Measurements from ENCODE around the gene ATXN1. TPM values are rescaled to one million over a fixed set of nuclear protein-coding genes. Genes with fewer than 3 reads are reported as not detected.

ATXN1 gene
- total RNA-seq, 1 experiment from 2014 or later, result 8.1 TPM

DNA sequence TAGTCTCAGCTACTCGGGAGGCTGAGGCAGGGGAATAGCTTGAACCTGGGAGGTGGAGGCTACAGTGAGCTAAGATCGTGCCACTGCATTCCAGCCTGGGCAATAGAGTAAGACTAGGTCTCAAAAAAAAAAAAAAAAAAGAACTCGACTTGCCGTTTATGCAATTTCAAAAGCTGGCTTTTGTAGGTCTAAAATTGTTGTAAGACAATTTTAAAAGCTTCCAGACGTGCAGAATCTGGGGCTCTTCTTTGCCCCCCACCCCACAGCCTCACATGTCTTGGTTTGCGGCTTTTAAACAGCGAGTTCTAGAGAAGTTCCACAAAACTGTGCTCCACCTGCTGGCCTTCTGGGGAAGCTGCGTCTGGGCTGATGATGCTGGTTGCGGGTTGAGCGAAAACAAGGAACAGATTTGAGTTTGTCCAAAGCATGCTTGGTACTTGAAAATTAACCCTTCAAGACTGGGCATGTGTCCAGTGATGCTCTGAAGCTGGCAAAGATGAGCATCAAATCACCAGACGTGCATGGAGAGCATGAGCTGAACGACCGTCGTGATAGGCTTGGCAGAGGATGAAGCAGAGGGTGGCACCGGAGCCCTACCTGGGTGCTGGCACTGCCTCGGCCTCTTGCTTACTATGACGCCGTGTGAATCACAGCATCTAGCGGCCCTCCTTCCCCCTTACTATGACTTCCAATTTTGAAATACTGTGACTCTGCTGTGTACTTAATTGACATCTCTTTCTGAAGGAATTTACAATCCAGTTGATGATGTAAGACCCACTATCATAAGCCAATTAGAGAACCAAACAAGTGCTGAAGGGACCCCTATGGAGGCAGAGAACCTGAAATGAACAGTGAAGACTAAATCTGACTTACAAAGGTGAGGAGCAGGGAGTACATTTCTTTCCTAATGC lies 351.5 kb downstream of the ATXN1 start:
- ATAC-seq (peak; percentile 89), DNase-seq (ENCODE audit: low spot score) (peak; percentile 68)
- no peak overlapping the region for H3K4me3 Mint-ChIP-seq
- ChIA-PET CTCF (interaction anchor here (0.6 to 1.6 kb wide), 26 partner anchors 9 to 423 kb away, joined by 3 to 14 read pairs (median 3); no protein-coding TSS in a partner anchor), POLR2A (interaction anchor here (0.6 to 0.7 kb wide), 2 partner anchors 77 to 353 kb away, joined by 6 to 7 read pairs; no protein-coding TSS in a partner anchor)
- TF ChIP-seq, protein P1, sequence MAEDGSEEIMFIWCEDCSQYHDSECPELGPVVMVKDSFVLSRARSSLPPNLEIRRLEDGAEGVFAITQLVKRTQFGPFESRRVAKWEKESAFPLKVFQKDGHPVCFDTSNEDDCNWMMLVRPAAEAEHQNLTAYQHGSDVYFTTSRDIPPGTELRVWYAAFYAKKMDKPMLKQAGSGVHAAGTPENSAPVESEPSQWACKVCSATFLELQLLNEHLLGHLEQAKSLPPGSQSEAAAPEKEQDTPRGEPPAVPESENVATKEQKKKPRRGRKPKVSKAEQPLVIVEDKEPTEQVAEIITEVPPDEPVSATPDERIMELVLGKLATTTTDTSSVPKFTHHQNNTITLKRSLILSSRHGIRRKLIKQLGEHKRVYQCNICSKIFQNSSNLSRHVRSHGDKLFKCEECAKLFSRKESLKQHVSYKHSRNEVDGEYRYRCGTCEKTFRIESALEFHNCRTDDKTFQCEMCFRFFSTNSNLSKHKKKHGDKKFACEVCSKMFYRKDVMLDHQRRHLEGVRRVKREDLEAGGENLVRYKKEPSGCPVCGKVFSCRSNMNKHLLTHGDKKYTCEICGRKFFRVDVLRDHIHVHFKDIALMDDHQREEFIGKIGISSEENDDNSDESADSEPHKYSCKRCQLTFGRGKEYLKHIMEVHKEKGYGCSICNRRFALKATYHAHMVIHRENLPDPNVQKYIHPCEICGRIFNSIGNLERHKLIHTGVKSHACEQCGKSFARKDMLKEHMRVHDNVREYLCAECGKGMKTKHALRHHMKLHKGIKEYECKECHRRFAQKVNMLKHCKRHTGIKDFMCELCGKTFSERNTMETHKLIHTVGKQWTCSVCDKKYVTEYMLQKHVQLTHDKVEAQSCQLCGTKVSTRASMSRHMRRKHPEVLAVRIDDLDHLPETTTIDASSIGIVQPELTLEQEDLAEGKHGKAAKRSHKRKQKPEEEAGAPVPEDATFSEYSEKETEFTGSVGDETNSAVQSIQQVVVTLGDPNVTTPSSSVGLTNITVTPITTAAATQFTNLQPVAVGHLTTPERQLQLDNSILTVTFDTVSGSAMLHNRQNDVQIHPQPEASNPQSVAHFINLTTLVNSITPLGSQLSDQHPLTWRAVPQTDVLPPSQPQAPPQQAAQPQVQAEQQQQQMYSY (CRISPR knock-in tag; IDR thresholded peaks at IDR 0.05), result peak; percentile 93
- TF ChIP-seq, protein P2, sequence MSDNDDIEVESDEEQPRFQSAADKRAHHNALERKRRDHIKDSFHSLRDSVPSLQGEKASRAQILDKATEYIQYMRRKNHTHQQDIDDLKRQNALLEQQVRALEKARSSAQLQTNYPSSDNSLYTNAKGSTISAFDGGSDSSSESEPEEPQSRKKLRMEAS (CRISPR knock-in tag; IDR thresholded peaks at IDR 0.05), result 0 out of 2 replicates have a peak, but pooled peaks have one; percentile 18
- TF ChIP-seq, protein P3, sequence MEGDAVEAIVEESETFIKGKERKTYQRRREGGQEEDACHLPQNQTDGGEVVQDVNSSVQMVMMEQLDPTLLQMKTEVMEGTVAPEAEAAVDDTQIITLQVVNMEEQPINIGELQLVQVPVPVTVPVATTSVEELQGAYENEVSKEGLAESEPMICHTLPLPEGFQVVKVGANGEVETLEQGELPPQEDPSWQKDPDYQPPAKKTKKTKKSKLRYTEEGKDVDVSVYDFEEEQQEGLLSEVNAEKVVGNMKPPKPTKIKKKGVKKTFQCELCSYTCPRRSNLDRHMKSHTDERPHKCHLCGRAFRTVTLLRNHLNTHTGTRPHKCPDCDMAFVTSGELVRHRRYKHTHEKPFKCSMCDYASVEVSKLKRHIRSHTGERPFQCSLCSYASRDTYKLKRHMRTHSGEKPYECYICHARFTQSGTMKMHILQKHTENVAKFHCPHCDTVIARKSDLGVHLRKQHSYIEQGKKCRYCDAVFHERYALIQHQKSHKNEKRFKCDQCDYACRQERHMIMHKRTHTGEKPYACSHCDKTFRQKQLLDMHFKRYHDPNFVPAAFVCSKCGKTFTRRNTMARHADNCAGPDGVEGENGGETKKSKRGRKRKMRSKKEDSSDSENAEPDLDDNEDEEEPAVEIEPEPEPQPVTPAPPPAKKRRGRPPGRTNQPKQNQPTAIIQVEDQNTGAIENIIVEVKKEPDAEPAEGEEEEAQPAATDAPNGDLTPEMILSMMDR (IDR thresholded peaks at IDR 0.05), result peak; percentile 67
- TF ChIP-seq PRRX2 (CRISPR knock-in tag; IDR thresholded peaks at IDR 0.05), result no peak
- H3K27ac Mint-ChIP-seq, result no peak overlapping the region
- H3K27me3 Mint-ChIP-seq (ENCODE audit: low read depth), result no peaks in the 10 kb centered on the region
- H3K9me3 Mint-ChIP-seq, result no peaks in the 10 kb centered on the region
- H3K36me3 Mint-ChIP-seq, result no peaks in the 10 kb centered on the region
- no peaks in the 10 kb centered on the region for H3K4me1 Mint-ChIP-seq

DNA sequence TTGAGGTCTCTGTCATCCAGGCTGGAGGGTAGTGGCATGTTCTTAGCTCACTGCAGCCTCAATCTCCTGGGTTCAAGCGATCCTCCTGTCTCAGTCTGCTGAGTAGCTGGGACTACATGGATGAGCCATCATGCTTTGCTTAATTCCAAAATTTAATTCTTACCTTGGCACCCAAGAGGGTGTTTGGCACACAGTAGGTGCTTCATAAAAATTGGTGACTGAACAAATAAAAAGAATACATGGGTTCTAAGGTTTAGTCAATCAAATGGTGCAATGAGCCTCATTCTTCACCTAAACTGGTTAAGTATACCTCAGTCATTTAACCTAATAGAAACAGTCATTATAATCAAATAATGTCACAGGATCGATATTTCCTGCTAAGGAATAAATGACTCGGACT lies 352.5 kb downstream of the ATXN1 start:
- Mint-ChIP-seq H3K9me3 (no peaks in the 10 kb centered on the region), H3K27ac (no peak overlapping the region), H3K4me3 (no peak overlapping the region), H3K4me1 (no peaks in the 10 kb centered on the region), H3K36me3 (no peaks in the 10 kb centered on the region), H3K27me3 (ENCODE audit: low read depth) (no peaks in the 10 kb centered on the region)
- TF ChIP-seq FOXJ3 (CRISPR knock-in tag; IDR thresholded peaks at IDR 0.05; ENCODE audit: borderline replicate concordance) (no peak), IRF2 (CRISPR knock-in tag; IDR thresholded peaks at IDR 0.05; ENCODE audit: borderline replicate concordance, low read depth) (no peak), SP1 (CRISPR knock-in tag; conservative IDR thresholded peaks at IDR 0.05) (no peak), TEAD4 (CRISPR knock-in tag; IDR thresholded peaks at IDR 0.05) (no peak), ESRRA (CRISPR knock-in tag; IDR thresholded peaks at IDR 0.05; ENCODE audit: borderline replicate concordance) (no peak), ATF1 (CRISPR knock-in tag; IDR thresholded peaks at IDR 0.05) (no peak), MXD4 (CRISPR knock-in tag; IDR thresholded peaks at IDR 0.05; ENCODE audit: borderline replicate concordance) (no peak), ZNF232 (CRISPR knock-in tag; IDR thresholded peaks at IDR 0.05) (no peak), NFE2L1 (CRISPR knock-in tag; IDR thresholded peaks at IDR 0.05) (no peak), CBFB (CRISPR knock-in tag; IDR thresholded peaks at IDR 0.05; ENCODE audit: low read depth) (no peak), SOX15 (CRISPR knock-in tag; IDR thresholded peaks at IDR 0.05) (no peak), TCF7 (CRISPR knock-in tag; IDR thresholded peaks at IDR 0.05; ENCODE audit: low read depth) (no peak), ZNF423 (CRISPR knock-in tag; IDR thresholded peaks at IDR 0.05) (no peak)
- TF ChIP-seq, protein P4, sequence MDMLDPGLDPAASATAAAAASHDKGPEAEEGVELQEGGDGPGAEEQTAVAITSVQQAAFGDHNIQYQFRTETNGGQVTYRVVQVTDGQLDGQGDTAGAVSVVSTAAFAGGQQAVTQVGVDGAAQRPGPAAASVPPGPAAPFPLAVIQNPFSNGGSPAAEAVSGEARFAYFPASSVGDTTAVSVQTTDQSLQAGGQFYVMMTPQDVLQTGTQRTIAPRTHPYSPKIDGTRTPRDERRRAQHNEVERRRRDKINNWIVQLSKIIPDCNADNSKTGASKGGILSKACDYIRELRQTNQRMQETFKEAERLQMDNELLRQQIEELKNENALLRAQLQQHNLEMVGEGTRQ (CRISPR knock-in tag; IDR thresholded peaks at IDR 0.05), result no peak
- TF ChIP-seq, protein P5, sequence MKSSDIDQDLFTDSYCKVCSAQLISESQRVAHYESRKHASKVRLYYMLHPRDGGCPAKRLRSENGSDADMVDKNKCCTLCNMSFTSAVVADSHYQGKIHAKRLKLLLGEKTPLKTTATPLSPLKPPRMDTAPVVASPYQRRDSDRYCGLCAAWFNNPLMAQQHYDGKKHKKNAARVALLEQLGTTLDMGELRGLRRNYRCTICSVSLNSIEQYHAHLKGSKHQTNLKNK (CRISPR knock-in tag; IDR thresholded peaks at IDR 0.05), result no peak
- CTCF ChIA-PET, result interaction anchor here (0.7 to 1.6 kb wide), 10 partner anchors 12 to 189 kb away, joined by 3 to 13 read pairs (median 4); no protein-coding TSS in a partner anchor
- POLR2A ChIA-PET, result interaction anchor here (0.6 to 0.7 kb wide), 2 partner anchors 76 to 355 kb away, joined by 6 to 7 read pairs; no protein-coding TSS in a partner anchor
- ATAC-seq, result no peak
- DNase-seq (ENCODE audit: low spot score), result no peak

Data from WTC11 (cell line).